ENCODE results near the gene SLC35F1. TPM values are rescaled to one million over a fixed set of nuclear protein-coding genes. Genes with fewer than 3 reads are reported as not detected.

Gene SLC35F1
- polyA plus RNA-seq, 1 donor from 2014 or later = 35.1 TPM

DNA sequence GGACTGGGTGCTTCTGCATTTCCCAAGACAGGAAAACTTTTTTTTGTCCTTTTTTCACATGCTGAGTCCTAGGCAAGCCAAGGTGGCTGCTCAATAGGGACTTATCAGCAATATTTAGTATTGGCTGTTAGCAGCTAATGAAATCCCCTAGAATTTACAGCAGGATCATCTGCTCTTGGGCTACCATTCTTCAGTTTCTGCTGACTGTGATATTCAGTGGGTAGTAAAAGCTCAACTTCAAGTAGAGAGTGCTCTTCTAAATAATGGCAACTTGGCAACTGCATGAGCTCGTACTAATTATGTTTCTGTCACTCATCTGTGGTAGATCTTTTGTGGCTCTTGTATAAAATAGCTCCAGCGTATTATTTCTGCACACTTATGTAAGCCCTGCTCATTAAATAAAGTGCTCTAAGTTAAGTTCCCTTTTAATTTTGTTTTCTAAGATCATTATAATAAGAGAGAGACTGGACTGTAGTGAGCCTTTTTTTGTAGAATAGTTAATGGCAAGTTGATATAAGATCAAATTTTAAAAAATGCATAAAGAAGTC is 110.3 kb downstream of the SLC35F1 start:
- no peak overlapping the region for H3K9ac ChIP-seq (ENCODE audit: low read length)
- no peaks in the 10 kb centered on the region for H3F3A ChIP-seq (ENCODE audit: insufficient read depth, low read length, poor library complexity, severe bottlenecking)
- no peaks in the 10 kb centered on the region for H4K20me1 ChIP-seq (ENCODE audit: insufficient read depth)
- H3K9me3 ChIP-seq (ENCODE audit: low read length) = no peaks in the 10 kb centered on the region
- H3K4me2 ChIP-seq (ENCODE audit: low read length) = no peak overlapping the region
- H3K27me3 ChIP-seq (ENCODE audit: insufficient read depth, low read depth, low read length) = no peaks in the 10 kb centered on the region
- no peak overlapping the region for H2AFZ ChIP-seq (ENCODE audit: low read depth, low read length)
- H3K36me3 ChIP-seq (ENCODE audit: insufficient read depth, low read length) = no peaks in the 10 kb centered on the region
- H3K79me2 ChIP-seq (replicated peaks; ENCODE audit: insufficient read depth, low read length) = no peaks in the 10 kb centered on the region
- TF ChIP-seq, protein P1, sequence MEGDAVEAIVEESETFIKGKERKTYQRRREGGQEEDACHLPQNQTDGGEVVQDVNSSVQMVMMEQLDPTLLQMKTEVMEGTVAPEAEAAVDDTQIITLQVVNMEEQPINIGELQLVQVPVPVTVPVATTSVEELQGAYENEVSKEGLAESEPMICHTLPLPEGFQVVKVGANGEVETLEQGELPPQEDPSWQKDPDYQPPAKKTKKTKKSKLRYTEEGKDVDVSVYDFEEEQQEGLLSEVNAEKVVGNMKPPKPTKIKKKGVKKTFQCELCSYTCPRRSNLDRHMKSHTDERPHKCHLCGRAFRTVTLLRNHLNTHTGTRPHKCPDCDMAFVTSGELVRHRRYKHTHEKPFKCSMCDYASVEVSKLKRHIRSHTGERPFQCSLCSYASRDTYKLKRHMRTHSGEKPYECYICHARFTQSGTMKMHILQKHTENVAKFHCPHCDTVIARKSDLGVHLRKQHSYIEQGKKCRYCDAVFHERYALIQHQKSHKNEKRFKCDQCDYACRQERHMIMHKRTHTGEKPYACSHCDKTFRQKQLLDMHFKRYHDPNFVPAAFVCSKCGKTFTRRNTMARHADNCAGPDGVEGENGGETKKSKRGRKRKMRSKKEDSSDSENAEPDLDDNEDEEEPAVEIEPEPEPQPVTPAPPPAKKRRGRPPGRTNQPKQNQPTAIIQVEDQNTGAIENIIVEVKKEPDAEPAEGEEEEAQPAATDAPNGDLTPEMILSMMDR (IDR thresholded peaks at IDR 0.05; ENCODE audit: poor library complexity, severe bottlenecking) = no peak
- no peak for TF ChIP-seq MXI1 (conservative IDR thresholded peaks at IDR 0.05; ENCODE audit: poor library complexity, severe bottlenecking)
- TF ChIP-seq, protein P2, sequence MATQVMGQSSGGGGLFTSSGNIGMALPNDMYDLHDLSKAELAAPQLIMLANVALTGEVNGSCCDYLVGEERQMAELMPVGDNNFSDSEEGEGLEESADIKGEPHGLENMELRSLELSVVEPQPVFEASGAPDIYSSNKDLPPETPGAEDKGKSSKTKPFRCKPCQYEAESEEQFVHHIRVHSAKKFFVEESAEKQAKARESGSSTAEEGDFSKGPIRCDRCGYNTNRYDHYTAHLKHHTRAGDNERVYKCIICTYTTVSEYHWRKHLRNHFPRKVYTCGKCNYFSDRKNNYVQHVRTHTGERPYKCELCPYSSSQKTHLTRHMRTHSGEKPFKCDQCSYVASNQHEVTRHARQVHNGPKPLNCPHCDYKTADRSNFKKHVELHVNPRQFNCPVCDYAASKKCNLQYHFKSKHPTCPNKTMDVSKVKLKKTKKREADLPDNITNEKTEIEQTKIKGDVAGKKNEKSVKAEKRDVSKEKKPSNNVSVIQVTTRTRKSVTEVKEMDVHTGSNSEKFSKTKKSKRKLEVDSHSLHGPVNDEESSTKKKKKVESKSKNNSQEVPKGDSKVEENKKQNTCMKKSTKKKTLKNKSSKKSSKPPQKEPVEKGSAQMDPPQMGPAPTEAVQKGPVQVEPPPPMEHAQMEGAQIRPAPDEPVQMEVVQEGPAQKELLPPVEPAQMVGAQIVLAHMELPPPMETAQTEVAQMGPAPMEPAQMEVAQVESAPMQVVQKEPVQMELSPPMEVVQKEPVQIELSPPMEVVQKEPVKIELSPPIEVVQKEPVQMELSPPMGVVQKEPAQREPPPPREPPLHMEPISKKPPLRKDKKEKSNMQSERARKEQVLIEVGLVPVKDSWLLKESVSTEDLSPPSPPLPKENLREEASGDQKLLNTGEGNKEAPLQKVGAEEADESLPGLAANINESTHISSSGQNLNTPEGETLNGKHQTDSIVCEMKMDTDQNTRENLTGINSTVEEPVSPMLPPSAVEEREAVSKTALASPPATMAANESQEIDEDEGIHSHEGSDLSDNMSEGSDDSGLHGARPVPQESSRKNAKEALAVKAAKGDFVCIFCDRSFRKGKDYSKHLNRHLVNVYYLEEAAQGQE (IDR thresholded peaks at IDR 0.05; ENCODE audit: borderline replicate concordance) = no peak
- TF ChIP-seq TAF1 (IDR thresholded peaks at IDR 0.05; ENCODE audit: low read depth) = no peak
- TF ChIP-seq POLR2AphosphoS5 (IDR thresholded peaks at IDR 0.05) = no peak
- no peak for TF ChIP-seq EZH2 (IDR thresholded peaks at IDR 0.05; ENCODE audit: borderline replicate concordance, insufficient read depth, low read length, poor library complexity, severe bottlenecking)
- TF ChIP-seq EP300 (conservative IDR thresholded peaks at IDR 0.05; ENCODE audit: poor library complexity, severe bottlenecking) = no peak
- no peak for TF ChIP-seq SMC3 (conservative IDR thresholded peaks at IDR 0.05; ENCODE audit: poor library complexity)
- TF ChIP-seq RAD21 (conservative IDR thresholded peaks at IDR 0.05) = no peak
- no peaks in the 10 kb centered on the region for H3K9me2 ChIP-seq (ENCODE audit: insufficient read depth, low read length)
- no peak overlapping the region for H3K27ac ChIP-seq (ENCODE audit: low read length)
- no peak overlapping the region for H3K4me3 ChIP-seq (ENCODE audit: low read length)

DNA sequence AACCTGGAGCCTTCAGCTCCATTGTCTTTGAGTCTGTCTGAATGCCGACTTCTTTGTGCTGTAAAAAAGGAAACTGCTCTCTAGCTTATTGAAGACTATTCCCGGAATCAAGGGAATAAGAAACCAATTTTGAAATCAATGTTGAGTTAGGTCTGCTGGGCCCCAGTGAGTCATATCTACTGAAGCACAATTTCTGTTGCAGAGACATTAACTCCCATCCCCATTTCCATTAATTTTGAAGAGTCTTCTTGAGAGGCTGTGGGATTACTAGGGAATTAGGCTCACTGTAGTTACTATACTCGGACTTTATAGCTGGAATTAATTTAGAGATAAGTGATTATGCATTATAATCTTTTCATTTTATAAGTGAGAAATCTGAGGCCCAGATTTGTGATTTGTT is 116.7 kb downstream of the SLC35F1 start:
- H3K9me3 ChIP-seq (ENCODE audit: low read length) = no peaks in the 10 kb centered on the region
- no peaks in the 10 kb centered on the region for H4K20me1 ChIP-seq (ENCODE audit: insufficient read depth)
- H3F3A ChIP-seq (ENCODE audit: insufficient read depth, low read length, poor library complexity, severe bottlenecking) = no peaks in the 10 kb centered on the region
- TF ChIP-seq TAF1 (IDR thresholded peaks at IDR 0.05; ENCODE audit: low read depth) (no peak), SMC3 (conservative IDR thresholded peaks at IDR 0.05; ENCODE audit: poor library complexity) (no peak), EP300 (conservative IDR thresholded peaks at IDR 0.05; ENCODE audit: poor library complexity, severe bottlenecking) (no peak), EZH2 (IDR thresholded peaks at IDR 0.05; ENCODE audit: borderline replicate concordance, insufficient read depth, low read length, poor library complexity, severe bottlenecking) (no peak)
- TF ChIP-seq, protein P2 (IDR thresholded peaks at IDR 0.05; ENCODE audit: borderline replicate concordance) = no peak
- no peaks in the 10 kb centered on the region for H3K27me3 ChIP-seq (ENCODE audit: insufficient read depth, low read depth, low read length)
- no peaks in the 10 kb centered on the region for H3K9me2 ChIP-seq (ENCODE audit: insufficient read depth, low read length)
- no peaks in the 10 kb centered on the region for H3K36me3 ChIP-seq (ENCODE audit: insufficient read depth, low read length)
- no peak overlapping the region for H3K9ac ChIP-seq (ENCODE audit: low read length)
- H2AFZ ChIP-seq (ENCODE audit: low read depth, low read length) = no peak overlapping the region
- H3K4me2 ChIP-seq (ENCODE audit: low read length) = no peak overlapping the region
- H3K79me2 ChIP-seq (replicated peaks; ENCODE audit: insufficient read depth, low read length) = peaks cover 5% of the 10 kb centered on the region
- no peak overlapping the region for H3K4me3 ChIP-seq (ENCODE audit: low read length)
- H3K27ac ChIP-seq (ENCODE audit: low read length) = no peak overlapping the region

All from neural cell (in vitro differentiated cells).